HG03108 (cell line): ENCODE measurements around the gene PBLD.

Source experiments
- ATAC-seq: cut with Tn5 transposase; IDR thresholded peaks from one replicate; pipeline ENCODE4 v1.9.1; 2021; ENCODE audit warnings: moderate library complexity; ENCODE audit not compliant: unreplicated experiment

PBLD gene

DNA sequence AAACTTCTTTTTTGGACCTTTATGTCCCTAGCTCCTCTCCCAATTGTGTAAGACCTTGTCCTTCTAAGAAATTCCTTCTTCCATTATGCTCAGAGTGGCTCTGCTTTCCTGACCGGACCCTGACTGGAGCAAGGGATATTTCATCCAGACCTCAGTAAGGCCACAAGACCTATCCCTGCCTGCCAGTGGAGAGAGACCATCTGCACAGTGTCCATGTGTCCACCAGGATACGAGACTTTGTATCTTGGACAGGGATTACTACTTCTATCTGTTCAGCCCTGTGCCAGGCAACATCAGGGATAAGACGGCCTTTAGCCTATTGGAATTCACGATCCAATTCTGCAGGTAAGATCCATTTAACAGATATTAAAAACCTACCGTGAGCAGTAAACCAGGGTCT, 93.7 kb downstream of the PBLD start:
- no peak for ATAC-seq

- ATAC-seq, result no peak
Observed at GRCh38 chr10:68238371-68238770, 94.4 kb downstream of the PBLD start.

GRCh38 chr10:68237173-68237572, 95.6 kb downstream of the PBLD start:
- ATAC-seq, result no peak

- ATAC-seq, result no peak
Observed at GRCh38 chr10:68235581-68235980, 97.1 kb downstream of the PBLD start.

DNA sequence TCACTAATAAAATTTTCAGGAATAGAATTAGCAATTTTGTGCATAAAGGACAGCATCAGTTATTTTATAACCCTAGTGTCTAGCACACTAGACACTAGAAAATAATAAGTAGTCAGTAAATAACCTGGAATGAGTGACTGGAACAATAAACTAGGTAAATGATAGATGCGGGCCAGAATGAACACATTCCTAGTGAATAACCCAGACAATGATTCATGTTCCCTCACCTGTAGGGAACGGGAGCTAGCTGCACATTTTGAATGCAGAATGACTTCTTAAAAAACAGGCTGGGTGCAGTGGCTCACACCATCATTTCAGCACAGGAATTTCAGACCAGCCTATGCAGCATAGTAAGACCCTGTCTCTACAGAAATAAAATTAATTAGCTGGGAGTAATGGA, 97.6 kb downstream of the PBLD start:
- no peak for ATAC-seq

- no peak for ATAC-seq
Observed at GRCh38 chr10:68233046-68233445, 99.7 kb downstream of the PBLD start.
